HepG2 (cell line): Measurements from ENCODE around the gene INO80B. TPM values are rescaled to one million over a fixed set of nuclear protein-coding genes. Genes with fewer than 3 reads are reported as not detected.

ENCODE experiments used
- ATAC-seq: fragments of 200-7000 bp; cut with Tn5 transposase; 3 replicates; pipeline ENCODE4 v1.9.1; 2020; ENCODE audit warnings: mild to moderate bottlenecking, moderate library complexity
- BruUV-seq: library from RNA; stranded (reverse); fragments of 400-500 nt; replicated peaks from 2 replicates; lab custom pipeline; 2021; lab: Mats Ljungman, UMichigan
- CTCF ChIA-PET: fragments of 300-600 bp; formaldehyde crosslinking; extraction: SDS; loops from one replicate; lab custom pipeline; 2021; ENCODE audit warnings: low total read pairs, inconsistent platforms, low intra/inter-chr PET ratio; lab: Yijun Ruan, JAX
- POLR2A ChIA-PET: fragments of 350-600 bp; sonication (Branson Sonifier 250); formaldehyde crosslinking; loops from one replicate; lab custom pipeline; 2020; ENCODE audit warnings: antibody characterized with exemption, inconsistent platforms; lab: Yijun Ruan, JAX
- DNase-seq: peaks from one replicate; pipeline ENCODE4 v3.0.0-alpha.2; 2015; ENCODE audit warnings: low spot score
- FAIRE-seq: peaks from 3 replicates; lab custom pipeline; 2011; peaks lifted over from hg19 to GRCh38; lab: Jason Lieb, UNC
- H2AFZ ChIP-seq: one replicate; pipeline ENCODE4 v1.6.1; 2011; ENCODE audit warnings: low read length, inconsistent platforms
- H3K27ac ChIP-seq: fragments of 300-600 bp; 3 replicates; pipeline ENCODE4 v1.8.0; 2011; ENCODE audit warnings: mixed run types, mild to moderate bottlenecking, mixed read lengths, low read length, inconsistent platforms; ENCODE audit not compliant: insufficient read depth; ENCODE audit errors: extremely low read length
- H3K27me3 ChIP-seq, 2 experiments: fragments of 200-600 bp in 1 of 2; 2 replicates in 1 of 2; 3 replicates in 1 of 2; pipeline versions ENCODE4 v1.6.0 to v1.8.0; 2011; ENCODE audit warnings: low read length in 2 of 2, mild to moderate bottlenecking in 2 of 2, moderate library complexity in 2 of 2, inconsistent platforms in 1 of 2; ENCODE audit not compliant: insufficient read depth in 2 of 2, control insufficient read depth in 1 of 2
- H3K36me3 ChIP-seq, 2 experiments: fragments of 200-600 bp in 1 of 2; replicated peaks in 1 of 2; 2 replicates in 1 of 2; 3 replicates in 1 of 2; pipeline versions ENCODE4 v1.5.1 to v1.8.0; 2011; ENCODE audit warnings: low read length in 2 of 2, inconsistent platforms in 1 of 2; ENCODE audit not compliant: insufficient read depth in 2 of 2, control insufficient read depth in 1 of 2
- H3K4me1 ChIP-seq: 2 replicates; pipeline ENCODE4 v1.5.1; 2012; ENCODE audit warnings: low read length, inconsistent platforms; ENCODE audit not compliant: insufficient read depth
- H3K4me2 ChIP-seq: 2 replicates; pipeline ENCODE4 v1.6.0; 2011; ENCODE audit warnings: low read depth, low read length, inconsistent platforms
- H3K4me3 ChIP-seq, 3 experiments: fragments of 200-600 bp in 1 of 3; sonication (generic), shearing (Covaris generic) in 1 of 3; replicated peaks in 1 of 3; 2 replicates each; pipeline ENCODE4 v1.5.1; 2011 to 2016; ENCODE audit warnings: low read length in 3 of 3, inconsistent platforms in 2 of 3, low read depth in 2 of 3, mild to moderate bottlenecking in 2 of 3, control low read depth in 1 of 3, mixed read lengths in 1 of 3; ENCODE audit not compliant: insufficient read depth in 1 of 3
- H3K79me2 ChIP-seq: one replicate; pipeline ENCODE4 v1.6.1; 2011; ENCODE audit warnings: low read length, inconsistent platforms; ENCODE audit not compliant: insufficient read depth
- H3K9ac ChIP-seq: 2 replicates; pipeline ENCODE4 v1.6.0; 2011; ENCODE audit warnings: mild to moderate bottlenecking, low read depth, low read length, inconsistent platforms; ENCODE audit not compliant: insufficient read depth
- H3K9me3 ChIP-seq: 2 replicates; pipeline ENCODE4 v1.5.1; 2012; ENCODE audit warnings: mild to moderate bottlenecking, low read length
- H4K20me1 ChIP-seq: 2 replicates; pipeline ENCODE4 v1.6.0; 2011; ENCODE audit warnings: inconsistent platforms, mild to moderate bottlenecking, low read length, moderate library complexity; ENCODE audit not compliant: insufficient read depth
- AGO1 ChIP-seq: fragments of 200-400 bp; formaldehyde crosslinking; IDR thresholded peaks from 2 replicates; pipeline ENCODE4 v1.6.1; 2017; ENCODE audit warnings: mild to moderate bottlenecking, low read depth, low read length, moderate library complexity; ENCODE audit not compliant: poor library complexity, severe bottlenecking
- BATF2 ChIP-seq: sonication (generic); formaldehyde crosslinking; IDR thresholded peaks from 2 replicates; pipeline ENCODE4 v1.8.0; 2022; ENCODE audit warnings: mild to moderate bottlenecking, missing genetic modification reagents, moderate library complexity
- FUBP1 ChIP-seq: sonication (generic); formaldehyde crosslinking; IDR thresholded peaks from 2 replicates; pipeline ENCODE4 v1.5.1; 2020; ENCODE audit warnings: missing genetic modification reagents, mild to moderate bottlenecking, borderline replicate concordance
- HNRNPUL1 ChIP-seq: fragments of 200-400 bp; formaldehyde crosslinking; IDR thresholded peaks from 2 replicates; pipeline ENCODE4 v1.6.1; 2017; ENCODE audit warnings: low read depth, mild to moderate bottlenecking, low read length, moderate library complexity
- ISX ChIP-seq: sonication (generic); formaldehyde crosslinking; conservative IDR thresholded peaks from 2 replicates; pipeline ENCODE4 v1.5.0; 2020; ENCODE audit warnings: missing genetic modification reagents
- NBN ChIP-seq: fragments of 450-650 bp; conservative IDR thresholded peaks from 2 replicates; pipeline ENCODE4 v1.6.1; 2017
- NFE2L2 ChIP-seq: fragments of 150-350 bp; IDR thresholded peaks from 2 replicates; pipeline ENCODE4 v1.6.1; 2014; ENCODE audit warnings: low read length
- NR1H2 ChIP-seq: sonication (generic); formaldehyde crosslinking; IDR thresholded peaks from 2 replicates; pipeline ENCODE4 v1.8.1; 2022; ENCODE audit warnings: low read depth, missing genetic modification reagents, borderline replicate concordance
- PAXIP1 ChIP-seq: sonication (generic); formaldehyde crosslinking; conservative IDR thresholded peaks from 2 replicates; pipeline ENCODE4 v1.4.0; 2020; ENCODE audit warnings: mild to moderate bottlenecking, missing genetic modification reagents, moderate library complexity
- REPIN1 ChIP-seq: sonication (generic); formaldehyde crosslinking; IDR thresholded peaks from 2 replicates; pipeline ENCODE4 v1.8.0; 2022; ENCODE audit warnings: missing genetic modification reagents, low read depth, mild to moderate bottlenecking, borderline replicate concordance
- STAG1 ChIP-seq: sonication (generic); formaldehyde crosslinking; IDR thresholded peaks from 2 replicates; pipeline ENCODE4 v1.4.0; 2020; ENCODE audit warnings: missing genetic modification reagents
- ZNF20 ChIP-seq: sonication (generic); formaldehyde crosslinking; IDR thresholded peaks from 2 replicates; pipeline ENCODE4 v1.4.0; 2020; ENCODE audit warnings: mild to moderate bottlenecking, moderate library complexity, missing genetic modification reagents
- ZNF235 ChIP-seq: sonication (generic); formaldehyde crosslinking; IDR thresholded peaks from 2 replicates; pipeline ENCODE4 v1.8.1; 2023; ENCODE audit warnings: mild to moderate bottlenecking, missing genetic modification reagents, borderline replicate concordance
- ZNF484 ChIP-seq: sonication (generic); formaldehyde crosslinking; IDR thresholded peaks from 2 replicates; pipeline ENCODE4 v1.5.1; 2020; ENCODE audit warnings: mild to moderate bottlenecking, low read depth, missing genetic modification reagents, borderline replicate concordance
- ZNF577 ChIP-seq: sonication (generic); formaldehyde crosslinking; IDR thresholded peaks from 2 replicates; pipeline ENCODE4 v1.4.0; 2020; ENCODE audit warnings: mild to moderate bottlenecking, low read depth, missing genetic modification reagents, borderline replicate concordance
- ZNF777 ChIP-seq: sonication (generic); formaldehyde crosslinking; IDR thresholded peaks from 2 replicates; pipeline ENCODE4 v1.4.0; 2020; ENCODE audit warnings: missing genetic modification reagents
- WGBS: methylation state at CpG from one replicate; pipeline ENCODE4 v1.1.6; 2017; ENCODE audit warnings: low lambda C conversion rate; 5-methylcytosine and 5-hydroxymethylcytosine counted together
- in situ Hi-C: cut with HindIII; loops from 2 replicates; pipeline ENCODE4 v1.10.0; 2017; ENCODE audit warnings: low pct_unique_long_range_greater_than_20kb; ENCODE audit not compliant: extremely low pct_ligation_motif_present
- intact Hi-C: fragments of 100-400 bp; cut with micrococcal nuclease; formaldehyde crosslinking; loops from one replicate; pipeline ENCODE4 v1.10.0; 2022; ENCODE audit not compliant: unreplicated experiment
- polyA plus RNA-seq, 8 experiments: library from polyadenylated mRNA; depleted of rRNA in 3 of 8; stranded (reverse) in 7 of 8; unstranded in 1 of 8; fragments of >200 nt; fragmentation: Illumina TruSeq in 4 of 8; extraction: Trizol in 4 of 8; gene quantifications; 2 replicates each; pipeline versions ENCODE4 v1.2.1 to v1.2.3, GENCODE V29; 2011 to 2016; ENCODE audit warnings: low read depth in 4 of 8, missing spikeins in 1 of 8, mixed read lengths in 1 of 8; ENCODE audit not compliant: insufficient read depth in 1 of 8
- total RNA-seq, 5 experiments: library from RNA; depleted of rRNA; stranded (reverse); fragments of >200 nt; fragmentation: Illumina TruSeq; extraction: Trizol; gene quantifications; 2 replicates each; pipeline ENCODE4 v1.2.3, GENCODE V29; 2016; ENCODE audit warnings: low read depth in 1 of 5

The INO80B gene
- total and polyA plus RNA-seq, 2 of the 13 experiments (the other 11 are each of a cell fraction or from before 2014, with no cell fraction given) = 6.2 to 14.5 TPM

GRCh38 chr2:74481961-74482800, 27.3 kb downstream of the INO80B start:
- H3K36me3 ChIP-seq = peaks cover 2 to 14% of the 10 kb centered on the region in 2 experiments; a peak in 4 of 5 replicates
- ChIA-PET POLR2A (interaction anchor here (0.6 to 20.6 kb wide), 21 partner anchors 7 to 358 kb away, joined by 3 to 795 read pairs (median 13); partner anchors contain the start of genes AUP1, C2orf81, DQX1 and HTRA2), CTCF (interaction anchor here (1.0 to 2.4 kb wide), 7 partner anchors 17 to 105 kb away, joined by 3 to 20 read pairs (median 10); partner anchors contain the start of genes AUP1, HTRA2, INO80B and MOGS)
- peaks cover 71% of the 10 kb centered on the region for H3K4me1 ChIP-seq
- peak; percentile 57 for ATAC-seq
- in situ Hi-C loops = loop anchor here (5.0 kb wide), 1 partner anchor 100 kb away; no protein-coding TSS in a partner anchor
- H3K9me3 ChIP-seq = no peaks in the 10 kb centered on the region
- no peaks in the 10 kb centered on the region; a peak in 1 of 5 replicates for H3K27me3 ChIP-seq
- FAIRE-seq = no peak
- 1% methylated on average over 49 of the region's 80 CpGs for WGBS
- peaks cover 48% of the 10 kb centered on the region for H3K79me2 ChIP-seq
- peak overlapping the region; percentile 91 for H3K9ac ChIP-seq
- peak overlapping the region; percentile 82 to 87 (median 83) for H3K4me3 ChIP-seq
- H3K4me2 ChIP-seq = peak overlapping the region; percentile 78
- intact Hi-C loops = no loop called here
- no peak for DNase-seq
- H2AFZ ChIP-seq = no peak overlapping the region
- H4K20me1 ChIP-seq = no peaks in the 10 kb centered on the region
- peak overlapping the region; percentile 89 for H3K27ac ChIP-seq
- TSS peak; percentile 76 for BruUV-seq
- TF ChIP-seq STAG1 (CRISPR knock-in tag) (peak; percentile 28), ZNF577 (peak; percentile 17; the same call in 1 of the 2 replicates), AGO1 (peak; percentile 81), ISX (CRISPR knock-in tag) (0 out of 2 replicates have a peak, but pooled peaks have one; percentile 67), ZNF777 (CRISPR knock-in tag) (peak; percentile 72), ZNF484 (peak; percentile 92), REPIN1 (CRISPR knock-in tag) (peak; percentile 80), BATF2 (CRISPR knock-in tag) (0 out of 2 replicates have a peak, but pooled peaks have one; percentile 55), ZNF235 (CRISPR knock-in tag) (peak; percentile 96), HNRNPUL1 (no peak), NR1H2 (CRISPR knock-in tag) (no peak; the same call in 1 of the 2 replicates), ZNF20 (CRISPR knock-in tag) (peak; percentile 62; the same call in 1 of the 2 replicates), PAXIP1 (peak; percentile 13), NFE2L2 (no peak), NBN (no peak), FUBP1 (CRISPR knock-in tag) (peak; percentile 88; the same call in 1 of the 2 replicates)
